Suprapubic skin (tissue), 4 donors: ENCODE data around the gene SHFL. TPM values are rescaled to one million over a fixed set of nuclear protein-coding genes. Genes with fewer than 3 reads are reported as not detected.

Experiments
- DNase-seq, 2 donors: peaks; one replicate each; pipeline ENCODE4 v3.0.0-alpha.2; 2019; ENCODE audit warnings: low spot score in 2 of 2
- H3K27ac ChIP-seq: fragments of 200-600 bp; sonication (generic); one replicate; pipeline ENCODE4 v1.5.1; 2019
- H3K27me3 ChIP-seq: fragments of 200-600 bp; sonication (generic); one replicate; pipeline ENCODE4 v1.5.1; 2019
- H3K36me3 ChIP-seq: fragments of 200-600 bp; sonication (generic); one replicate; pipeline ENCODE4 v1.5.1; 2019
- H3K4me1 ChIP-seq: fragments of 200-600 bp; sonication (generic); one replicate; pipeline ENCODE4 v1.5.1; 2019
- H3K4me3 ChIP-seq: fragments of 200-600 bp; sonication (generic); one replicate; pipeline ENCODE4 v1.5.1; 2019; ENCODE audit warnings: mild to moderate bottlenecking
- H3K9me3 ChIP-seq: fragments of 200-600 bp; sonication (generic); one replicate; pipeline ENCODE4 v1.5.1; 2019
- EP300 ChIP-seq: sonication (generic); formaldehyde crosslinking; IDR thresholded peaks from one replicate; pipeline ENCODE4 v1.6.1; 2017; ENCODE audit warnings: antibody characterized with exemption
- POLR2A ChIP-seq, 2 donors: fragments of 450-650 bp; IDR thresholded peaks; one replicate each; pipeline ENCODE4 v1.6.1; 2017; ENCODE audit warnings: antibody characterized with exemption in 2 of 2, mild to moderate bottlenecking in 2 of 2, moderate library complexity in 2 of 2
- POLR2AphosphoS5 ChIP-seq, 3 donors: sonication (generic); formaldehyde crosslinking; IDR thresholded peaks; one replicate each; pipeline ENCODE4 v1.6.1; 2017; ENCODE audit warnings: antibody characterized with exemption in 3 of 3
- WGBS: methylation state at CpG from one replicate; pipeline ENCODE4 v1.1.5; 2018; 5-methylcytosine and 5-hydroxymethylcytosine counted together
- total RNA-seq, 4 donors: library from RNA; depleted of rRNA; stranded (reverse); fragments of >200 nt; gene quantifications; one replicate each; pipeline ENCODE4 v1.1.0, GENCODE V29; 2016
- TF ChIP-seq, protein P1 (sequence below), 2 donors: fragments of 200-600 bp in 1 of 2; fragments of 450-650 bp in 1 of 2; sonication (generic) in 1 of 2; IDR thresholded peaks; one replicate each; pipeline ENCODE4 v1.5.1; 2016 to 2019; ENCODE audit warnings: antibody characterized with exemption in 2 of 2, mild to moderate bottlenecking in 1 of 2, moderate library complexity in 1 of 2

SHFL gene
- total RNA-seq, 4 donors from 2014 or later: 11.8 to 26.7 (median 22.3) TPM

DNA sequence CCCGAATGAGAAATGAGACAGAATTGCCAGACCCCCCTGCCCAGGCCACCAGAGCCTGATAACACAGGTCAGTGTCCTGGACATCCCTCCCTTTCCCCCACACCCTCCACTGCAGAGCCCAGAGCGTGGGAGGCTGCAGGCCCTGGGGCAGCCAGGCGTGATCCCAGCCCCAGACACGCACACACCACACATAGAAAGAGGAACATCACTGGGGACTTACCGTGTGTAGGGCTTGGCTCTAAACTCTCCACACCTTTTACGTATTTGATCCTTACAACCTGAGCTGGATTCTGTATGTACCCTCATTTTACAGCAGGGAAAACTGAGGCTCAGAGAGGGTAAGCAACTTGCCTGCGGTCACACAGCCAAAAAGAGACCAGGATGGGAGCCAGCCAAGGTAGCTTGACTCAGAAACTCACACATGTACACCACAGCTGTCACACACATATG is 16.7 kb downstream of the SHFL start:
- no peak for TF ChIP-seq POLR2A (IDR thresholded peaks at IDR 0.05)
- no peak for TF ChIP-seq POLR2AphosphoS5 (IDR thresholded peaks at IDR 0.05)
- TF ChIP-seq, protein P1, sequence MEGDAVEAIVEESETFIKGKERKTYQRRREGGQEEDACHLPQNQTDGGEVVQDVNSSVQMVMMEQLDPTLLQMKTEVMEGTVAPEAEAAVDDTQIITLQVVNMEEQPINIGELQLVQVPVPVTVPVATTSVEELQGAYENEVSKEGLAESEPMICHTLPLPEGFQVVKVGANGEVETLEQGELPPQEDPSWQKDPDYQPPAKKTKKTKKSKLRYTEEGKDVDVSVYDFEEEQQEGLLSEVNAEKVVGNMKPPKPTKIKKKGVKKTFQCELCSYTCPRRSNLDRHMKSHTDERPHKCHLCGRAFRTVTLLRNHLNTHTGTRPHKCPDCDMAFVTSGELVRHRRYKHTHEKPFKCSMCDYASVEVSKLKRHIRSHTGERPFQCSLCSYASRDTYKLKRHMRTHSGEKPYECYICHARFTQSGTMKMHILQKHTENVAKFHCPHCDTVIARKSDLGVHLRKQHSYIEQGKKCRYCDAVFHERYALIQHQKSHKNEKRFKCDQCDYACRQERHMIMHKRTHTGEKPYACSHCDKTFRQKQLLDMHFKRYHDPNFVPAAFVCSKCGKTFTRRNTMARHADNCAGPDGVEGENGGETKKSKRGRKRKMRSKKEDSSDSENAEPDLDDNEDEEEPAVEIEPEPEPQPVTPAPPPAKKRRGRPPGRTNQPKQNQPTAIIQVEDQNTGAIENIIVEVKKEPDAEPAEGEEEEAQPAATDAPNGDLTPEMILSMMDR (IDR thresholded peaks at IDR 0.05): no peak
- TF ChIP-seq EP300: no peak
- no peaks in the 10 kb centered on the region for H3K9me3 ChIP-seq
- H3K4me1 ChIP-seq: peaks cover 21% of the 10 kb centered on the region
- no peaks in the 10 kb centered on the region for H3K27me3 ChIP-seq
- no peak for DNase-seq
- H3K36me3 ChIP-seq: peaks cover 5% of the 10 kb centered on the region
- no peak overlapping the region for H3K27ac ChIP-seq
- 73% methylated on average over 6 of the region's 7 CpGs for WGBS
- no peak overlapping the region for H3K4me3 ChIP-seq

DNA sequence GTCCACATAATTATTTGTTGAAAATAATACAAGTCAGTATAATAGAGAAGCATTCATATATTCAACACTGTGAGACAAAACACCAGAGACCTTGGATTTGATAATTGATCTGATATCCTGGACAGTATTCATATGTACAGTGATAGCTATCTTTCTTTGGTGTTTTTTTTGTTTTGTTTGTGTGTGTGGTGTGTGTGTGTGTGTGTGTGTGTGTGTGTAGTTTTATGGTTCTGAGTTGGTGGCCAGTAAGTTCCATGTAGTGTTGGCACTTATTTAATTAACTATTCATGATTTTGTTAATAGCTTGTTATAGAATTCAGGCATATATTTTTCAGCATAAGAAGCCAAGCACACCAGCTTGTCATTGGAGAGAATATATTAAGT is 18.0 kb downstream of the SHFL start:
- TF ChIP-seq POLR2AphosphoS5 (IDR thresholded peaks at IDR 0.05) (no peak), EP300 (no peak), POLR2A (IDR thresholded peaks at IDR 0.05) (no peak)
- TF ChIP-seq, protein P1 (IDR thresholded peaks at IDR 0.05): no peak
- H3K27ac ChIP-seq: no peak overlapping the region
- DNase-seq: no peak

DNA sequence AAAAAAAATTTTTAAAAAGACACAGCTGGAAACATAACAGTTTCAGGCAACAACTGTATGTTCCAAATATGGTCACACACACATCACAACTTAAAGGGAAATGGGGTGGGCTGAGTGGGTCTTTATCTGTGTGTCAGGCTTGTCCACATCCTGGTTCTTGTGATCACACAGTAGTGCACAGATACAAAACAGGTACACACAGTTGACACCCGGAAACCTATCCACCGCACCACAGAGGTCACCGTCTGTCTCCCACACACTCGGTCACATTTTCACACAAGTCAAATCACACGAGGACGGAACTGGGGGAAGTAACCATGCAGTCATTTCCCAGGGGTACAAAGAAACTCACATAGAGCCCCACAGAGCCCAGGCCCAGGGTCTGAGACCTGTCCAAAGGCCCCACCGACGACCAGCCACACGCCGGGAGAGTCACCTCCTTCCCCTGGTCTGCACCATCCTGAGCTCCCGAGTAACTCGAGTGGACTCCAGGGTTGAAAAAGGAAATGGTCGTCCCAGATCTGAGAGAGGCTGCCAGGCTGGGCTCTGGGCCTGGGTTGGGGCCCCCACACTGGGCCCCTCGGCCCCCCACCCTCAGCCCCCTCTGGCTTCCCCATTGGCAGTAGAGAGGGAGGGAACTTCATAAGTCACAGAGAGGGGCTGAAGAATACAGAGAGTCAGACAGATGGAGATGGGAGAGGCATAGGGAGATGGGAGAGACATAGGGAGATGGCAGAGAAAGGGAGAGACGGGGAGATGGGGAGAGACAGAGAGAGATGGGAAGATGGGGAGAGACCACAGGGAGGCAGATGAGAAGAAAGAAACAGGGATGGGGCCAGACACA is 18.8 kb downstream of the SHFL start:
- 64% methylated on average over 15 of the region's 15 CpGs for WGBS
- H3K4me1 ChIP-seq: peaks cover 22% of the 10 kb centered on the region
- H3K27ac ChIP-seq: no peak overlapping the region
- no peak overlapping the region for H3K4me3 ChIP-seq
- no peak for DNase-seq
- peaks cover 26% of the 10 kb centered on the region for H3K36me3 ChIP-seq
- H3K27me3 ChIP-seq: no peaks in the 10 kb centered on the region
- H3K9me3 ChIP-seq: no peaks in the 10 kb centered on the region
- TF ChIP-seq, protein P1 (IDR thresholded peaks at IDR 0.05): no peak
- TF ChIP-seq EP300 (no peak), POLR2A (IDR thresholded peaks at IDR 0.05) (no peak), POLR2AphosphoS5 (IDR thresholded peaks at IDR 0.05) (no peak)

More for the DNA sequence above, 18.0 kb downstream of the SHFL start:
- H3K27me3 ChIP-seq: no peaks in the 10 kb centered on the region
- no peak overlapping the region for H3K4me3 ChIP-seq
- peaks cover 18% of the 10 kb centered on the region for H3K36me3 ChIP-seq
- no peaks in the 10 kb centered on the region for H3K9me3 ChIP-seq
- H3K4me1 ChIP-seq: peaks cover 22% of the 10 kb centered on the region

DNA sequence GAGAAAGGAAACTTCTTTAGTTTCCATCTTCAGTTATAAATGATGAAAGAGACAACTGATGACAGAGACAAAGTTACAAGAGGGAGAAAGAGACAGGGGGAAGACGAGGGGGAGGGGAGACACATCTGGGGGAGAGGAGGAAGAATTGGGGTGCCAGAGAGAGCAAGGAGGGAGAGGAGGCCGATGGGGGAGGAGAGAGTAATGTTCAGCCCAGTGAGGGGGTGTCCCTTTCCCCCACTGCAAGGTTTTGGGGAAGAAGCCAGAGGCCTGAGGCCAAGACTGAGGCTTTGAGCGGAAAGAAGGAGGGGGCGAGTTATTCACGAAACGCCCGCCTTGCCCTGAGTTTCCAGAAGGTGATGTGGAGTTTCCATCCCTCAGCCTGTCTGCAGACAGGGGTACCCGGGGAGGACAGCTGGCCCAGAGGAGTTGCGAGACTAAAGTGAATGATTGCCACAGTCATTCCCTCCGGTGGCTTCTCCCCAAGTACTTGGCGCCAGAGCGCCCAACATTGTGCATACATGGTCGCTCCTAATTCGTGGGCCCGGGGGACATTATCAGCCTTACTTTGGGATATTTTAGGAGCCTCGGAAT is 19.5 kb downstream of the SHFL start:
- H3K36me3 ChIP-seq: peaks cover 33% of the 10 kb centered on the region
- WGBS: 36% methylated on average over 16 of the region's 16 CpGs
- H3K27ac ChIP-seq: peak overlapping the region; percentile 66
- H3K9me3 ChIP-seq: no peaks in the 10 kb centered on the region
- peaks cover 22% of the 10 kb centered on the region for H3K4me1 ChIP-seq
- no peaks in the 10 kb centered on the region for H3K27me3 ChIP-seq
- no peak for DNase-seq
- TF ChIP-seq, protein P1 (IDR thresholded peaks at IDR 0.05): no peak
- no peak for TF ChIP-seq POLR2A (IDR thresholded peaks at IDR 0.05)
- TF ChIP-seq POLR2AphosphoS5 (IDR thresholded peaks at IDR 0.05): no peak
- TF ChIP-seq EP300: no peak
- peak overlapping the region; percentile 75 for H3K4me3 ChIP-seq
